HG03457 (cell line): ENCODE results near the gene GALNTL6.
"Not testable (repeated sequence)": the region's sequence is repeated elsewhere in the genome, so short reads cannot be mapped to it uniquely, and the experiment has no call there.

Experiments used
- ATAC-seq: cut with Tn5 transposase; IDR thresholded peaks from one replicate; pipeline ENCODE4 v1.9.1; 2021; ENCODE audit warnings: moderate number of reproducible peaks; ENCODE audit not compliant: unreplicated experiment

Gene GALNTL6

GRCh38 chr4:172842779-172843178, 1029.6 kb downstream of the GALNTL6 start:
- no peak for ATAC-seq

GRCh38 chr4:172843192-172843591, 1030.0 kb downstream of the GALNTL6 start:
- no peak for ATAC-seq

GRCh38 chr4:172844556-172844955, 1031.4 kb downstream of the GALNTL6 start:
- no peak for ATAC-seq

GRCh38 chr4:172845281-172845680, 1032.1 kb downstream of the GALNTL6 start:
- no peak for ATAC-seq

DNA sequence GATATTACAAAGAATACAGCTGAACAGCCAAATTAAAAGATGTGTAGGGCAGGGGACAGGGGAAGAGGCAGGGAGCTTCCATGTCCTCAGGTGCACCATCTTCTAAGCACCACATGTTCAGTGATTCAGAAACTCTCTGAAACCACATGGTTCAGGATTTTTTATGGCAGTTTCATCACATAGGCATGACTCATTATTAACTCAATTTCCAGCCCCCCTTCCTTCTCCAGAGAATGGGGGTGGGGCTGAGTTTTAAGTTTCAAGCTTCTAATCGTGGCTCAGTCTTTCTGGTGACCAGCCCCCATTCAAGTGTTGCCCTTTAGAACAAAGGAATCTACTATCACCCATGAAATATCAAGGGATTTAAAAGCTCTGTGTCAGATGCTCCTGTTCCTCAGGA, 1037.6 kb downstream of the GALNTL6 start:
- no peak for ATAC-seq

GRCh38 chr4:172851534-172851933, 1038.3 kb downstream of the GALNTL6 start:
- no peak for ATAC-seq

DNA sequence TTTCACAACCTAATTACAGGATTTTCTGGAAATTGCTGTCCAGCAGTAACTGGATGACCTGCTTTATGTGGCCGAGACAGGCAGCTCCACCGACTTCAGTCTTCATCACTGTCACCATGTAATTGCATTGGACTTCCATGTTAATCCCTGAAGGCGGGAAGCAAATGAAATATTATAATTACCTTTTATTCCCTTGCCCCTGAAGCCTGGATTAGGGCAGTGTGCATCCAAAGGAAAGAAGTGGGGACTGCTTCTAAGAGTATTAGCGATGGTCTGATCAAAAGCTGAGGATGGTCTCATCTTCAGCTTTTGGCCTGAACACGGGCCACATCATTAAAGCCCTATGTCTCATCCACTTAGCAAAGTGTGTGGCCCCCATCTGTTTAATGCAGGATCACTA, 1043.8 kb downstream of the GALNTL6 start:
- ATAC-seq, result no peak

GRCh38 chr4:172858731-172859230, 1045.6 kb downstream of the GALNTL6 start:
- ATAC-seq, result no peak

- no peak for ATAC-seq
These were observed 1051.9 kb downstream of the GALNTL6 start for GRCh38 chr4:172865103-172865502.

DNA sequence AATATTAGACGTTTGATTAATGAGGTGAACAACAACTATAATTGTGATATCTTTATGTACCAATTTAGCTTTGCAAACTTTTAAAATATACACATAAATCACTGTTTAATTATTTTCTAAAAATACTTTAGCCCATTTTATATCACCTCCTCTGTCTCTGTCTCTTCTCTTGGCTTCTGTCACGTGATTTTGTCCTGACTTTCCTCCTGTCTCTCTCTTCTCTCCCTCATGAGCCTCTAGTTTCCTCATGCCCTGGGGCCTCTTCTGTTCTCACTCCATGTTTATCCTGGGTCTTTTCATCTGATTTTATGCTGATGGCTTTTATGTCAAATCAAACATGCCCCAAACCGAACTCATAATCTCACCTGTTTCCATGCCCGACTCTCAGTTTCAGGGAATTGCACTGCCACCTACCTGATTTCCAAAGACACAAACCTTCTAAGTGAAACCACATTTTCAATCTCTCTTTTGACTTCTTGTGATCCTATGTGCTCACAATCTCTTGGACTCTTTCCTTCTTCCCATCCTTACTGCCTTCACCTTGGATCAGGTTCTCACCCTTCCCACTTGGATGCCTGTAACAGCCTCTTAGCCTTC, 1052.4 kb downstream of the GALNTL6 start:
- ATAC-seq, result no peak

- no peak for ATAC-seq
These were observed 1053.2 kb downstream of the GALNTL6 start for GRCh38 chr4:172866421-172866820.

DNA sequence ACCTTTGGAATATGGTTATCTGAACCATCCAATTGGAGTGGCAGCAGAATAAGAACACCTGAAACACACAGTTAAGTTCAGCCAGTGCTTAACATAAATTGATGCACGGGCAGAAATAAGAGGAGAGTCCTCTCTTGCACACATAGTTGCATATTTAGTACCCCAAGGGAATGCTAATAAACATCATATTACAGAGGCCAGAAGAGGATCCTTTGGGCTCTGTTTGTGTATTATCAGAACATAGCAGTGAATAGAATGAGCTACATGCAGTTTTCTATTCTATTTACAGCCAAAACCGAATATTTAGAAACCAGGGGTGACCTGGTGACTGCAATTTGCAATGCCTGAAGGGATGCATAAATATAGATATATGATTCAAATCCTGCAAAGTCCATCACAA, 1054.6 kb downstream of the GALNTL6 start:
- ATAC-seq, result no peak

GRCh38 chr4:172868271-172868670, 1055.1 kb downstream of the GALNTL6 start:
- no peak for ATAC-seq

- no peak for ATAC-seq
These were observed 1056.5 kb downstream of the GALNTL6 start for GRCh38 chr4:172869621-172870268.

DNA sequence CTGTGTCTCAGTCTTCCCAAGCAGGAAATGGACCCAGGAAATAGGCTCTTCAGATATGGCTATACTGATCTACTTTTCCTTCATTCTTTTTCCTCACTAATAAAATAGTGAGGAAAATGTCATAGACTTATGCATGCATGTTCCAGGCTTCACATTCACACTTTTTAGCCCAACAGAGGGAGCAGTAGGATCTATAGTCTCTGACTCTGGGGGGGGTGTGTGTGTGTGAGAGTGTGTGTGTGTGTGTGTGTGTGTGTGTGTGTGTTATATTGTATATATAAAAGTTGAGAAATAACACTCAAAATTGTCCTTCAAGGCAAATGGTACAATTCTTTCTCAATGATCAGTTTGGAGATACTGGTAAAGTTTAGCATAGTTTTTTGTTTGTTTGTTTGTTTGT, 1058.2 kb downstream of the GALNTL6 start:
- no peak for ATAC-seq

DNA sequence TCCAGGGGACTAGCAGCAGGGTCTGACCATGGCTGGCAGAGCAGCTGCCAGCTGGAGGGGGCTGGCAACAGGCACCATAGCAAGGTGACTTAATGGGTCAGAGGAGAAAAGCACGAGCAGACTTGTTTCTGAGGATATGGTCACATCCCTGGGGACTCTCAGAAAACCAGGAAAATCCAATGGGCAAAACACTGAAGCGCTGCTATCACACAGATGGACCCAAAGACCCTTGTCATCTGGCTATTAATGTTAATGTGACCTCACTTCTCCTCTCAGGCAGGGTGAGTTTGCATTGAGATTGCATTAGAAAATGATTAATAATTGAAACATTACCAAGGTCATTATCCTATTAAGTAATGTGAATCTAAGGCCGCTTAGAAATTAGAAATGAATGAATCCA, 1061.7 kb downstream of the GALNTL6 start:
- no peak for ATAC-seq

DNA sequence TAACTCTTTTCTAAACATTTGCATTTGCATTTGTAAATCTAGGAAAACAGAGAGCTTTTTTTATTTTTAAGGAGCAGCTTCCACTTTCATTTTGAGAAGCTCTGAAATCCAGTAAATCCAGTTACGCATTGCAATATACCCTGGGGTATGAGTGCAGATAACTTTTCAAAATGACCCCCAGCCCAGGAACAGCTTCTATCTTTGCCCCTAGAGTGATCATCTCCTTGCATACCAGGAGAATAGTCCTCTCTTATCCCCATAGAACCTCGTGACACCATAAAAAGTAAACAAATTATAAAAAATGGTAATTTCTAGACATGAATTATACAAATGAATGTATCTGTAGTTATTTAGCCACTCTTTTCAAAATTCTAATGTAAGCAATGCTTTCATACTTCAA, 1063.2 kb downstream of the GALNTL6 start:
- ATAC-seq, result no peak

GRCh38 chr4:172881645-172882044, 1068.4 kb downstream of the GALNTL6 start:
- ATAC-seq, result no peak

- ATAC-seq, result not testable (repeated sequence)
These were observed 1074.2 kb downstream of the GALNTL6 start for GRCh38 chr4:172887358-172887757.

DNA sequence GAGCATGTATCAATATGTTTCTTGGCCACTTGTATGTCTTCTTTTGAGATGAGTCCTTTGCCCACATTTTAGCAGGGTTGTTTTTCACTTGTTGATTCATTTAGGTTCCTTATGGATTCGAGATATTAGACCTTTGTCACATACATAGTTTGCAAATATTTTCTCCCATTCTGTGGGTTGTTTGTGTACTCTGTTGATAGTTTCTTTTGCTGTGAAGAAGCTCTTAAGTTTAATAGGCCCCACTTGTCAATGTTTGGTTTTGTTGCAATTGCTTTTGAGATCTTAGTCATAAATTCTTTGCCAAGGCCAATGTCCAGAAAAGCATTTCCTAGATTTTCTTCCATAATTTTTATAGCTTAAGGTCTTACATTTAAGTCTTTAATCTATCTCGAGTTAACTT, 1074.8 kb downstream of the GALNTL6 start:
- no peak for ATAC-seq

GRCh38 chr4:172892300-172892699, 1079.1 kb downstream of the GALNTL6 start:
- no peak for ATAC-seq

- no peak for ATAC-seq
These were observed 1082.5 kb downstream of the GALNTL6 start for GRCh38 chr4:172895699-172896098.

DNA sequence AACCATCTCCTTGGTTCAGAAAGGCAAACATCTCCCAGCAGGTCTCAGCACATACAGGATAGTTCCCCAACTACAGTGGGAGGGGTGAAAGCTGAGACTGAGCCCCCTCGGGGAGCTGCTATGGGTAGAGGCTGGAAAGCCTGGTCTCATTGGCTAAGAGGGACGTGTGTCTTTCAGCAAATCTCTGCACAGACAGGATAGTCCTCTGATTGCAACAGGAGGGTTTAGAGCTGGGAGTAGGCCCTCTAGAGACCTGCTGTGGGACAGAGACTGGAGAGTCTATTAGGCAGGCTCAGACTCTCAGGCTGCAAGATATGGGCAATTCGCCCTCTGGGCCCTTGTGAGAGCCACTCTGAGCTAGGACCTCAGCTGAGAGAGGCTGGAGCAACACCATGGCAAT, 1083.8 kb downstream of the GALNTL6 start:
- no peak for ATAC-seq
